Measurements from ENCODE around the gene ANKS1B.
A peak's percentile ranks its signal among the peaks of the same experiment; 100 is the strongest.

The ANKS1B gene

DNA sequence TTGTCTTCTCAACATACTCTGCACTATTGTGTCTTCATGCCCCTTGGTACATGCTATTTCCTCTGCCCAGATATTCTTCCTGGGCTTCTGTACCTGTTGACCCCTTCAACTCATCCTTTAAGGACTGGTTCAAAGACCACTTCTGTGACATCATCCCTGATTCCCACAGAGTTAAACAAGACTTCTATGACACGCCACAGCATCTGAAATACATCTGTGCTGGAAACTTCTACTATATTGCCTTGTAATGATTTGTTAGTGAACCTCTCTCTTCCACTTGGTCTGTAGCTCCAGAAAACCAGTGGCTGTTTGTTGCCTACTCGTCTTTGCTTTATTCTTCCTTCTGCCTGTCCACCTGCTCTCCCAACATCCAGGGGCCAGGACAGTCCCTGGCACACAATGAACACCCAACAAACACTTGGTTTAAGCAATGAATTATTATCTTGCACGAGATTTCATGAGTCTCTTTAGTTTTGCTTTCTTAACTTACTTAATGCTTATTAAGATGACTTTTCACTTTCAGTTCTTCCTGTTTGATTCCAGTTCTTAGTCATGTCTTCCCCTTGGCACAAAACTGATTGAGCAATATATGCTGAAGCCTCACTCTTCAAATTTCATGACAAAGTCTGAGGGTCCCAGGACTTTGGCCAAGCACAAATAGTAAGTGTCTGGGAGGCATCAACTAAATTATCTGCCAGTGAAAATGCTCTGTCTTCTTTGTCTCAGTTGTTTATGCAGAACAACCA lies 853.8 kb downstream of the ANKS1B start:
- in situ Hi-C loops (cut with MboI; ENCODE audit: low sequenced_read_pairs, unreplicated experiment) = no loop called here
- DNase-seq (ENCODE audit: low spot score) = peak; percentile 23
- TF ChIP-seq, protein P1, sequence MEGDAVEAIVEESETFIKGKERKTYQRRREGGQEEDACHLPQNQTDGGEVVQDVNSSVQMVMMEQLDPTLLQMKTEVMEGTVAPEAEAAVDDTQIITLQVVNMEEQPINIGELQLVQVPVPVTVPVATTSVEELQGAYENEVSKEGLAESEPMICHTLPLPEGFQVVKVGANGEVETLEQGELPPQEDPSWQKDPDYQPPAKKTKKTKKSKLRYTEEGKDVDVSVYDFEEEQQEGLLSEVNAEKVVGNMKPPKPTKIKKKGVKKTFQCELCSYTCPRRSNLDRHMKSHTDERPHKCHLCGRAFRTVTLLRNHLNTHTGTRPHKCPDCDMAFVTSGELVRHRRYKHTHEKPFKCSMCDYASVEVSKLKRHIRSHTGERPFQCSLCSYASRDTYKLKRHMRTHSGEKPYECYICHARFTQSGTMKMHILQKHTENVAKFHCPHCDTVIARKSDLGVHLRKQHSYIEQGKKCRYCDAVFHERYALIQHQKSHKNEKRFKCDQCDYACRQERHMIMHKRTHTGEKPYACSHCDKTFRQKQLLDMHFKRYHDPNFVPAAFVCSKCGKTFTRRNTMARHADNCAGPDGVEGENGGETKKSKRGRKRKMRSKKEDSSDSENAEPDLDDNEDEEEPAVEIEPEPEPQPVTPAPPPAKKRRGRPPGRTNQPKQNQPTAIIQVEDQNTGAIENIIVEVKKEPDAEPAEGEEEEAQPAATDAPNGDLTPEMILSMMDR (IDR thresholded peaks at IDR 0.05; ENCODE audit: borderline replicate concordance, control extremely low read depth, extremely low read depth, insufficient read depth, missing control alignments) = no peak

- in situ Hi-C loops (cut with MboI; ENCODE audit: low sequenced_read_pairs, unreplicated experiment) = no loop called here
- TF ChIP-seq, protein P1 (IDR thresholded peaks at IDR 0.05; ENCODE audit: borderline replicate concordance, control extremely low read depth, extremely low read depth, insufficient read depth, missing control alignments) = no peak
- no peak for DNase-seq (ENCODE audit: low spot score)
These were observed 856.4 kb downstream of the ANKS1B start for GRCh38 chr12:99128246-99128802.

- in situ Hi-C loops (cut with MboI; ENCODE audit: low sequenced_read_pairs, unreplicated experiment) = no loop called here
- DNase-seq (ENCODE audit: low spot score) = no peak
- TF ChIP-seq, protein P1 (IDR thresholded peaks at IDR 0.05; ENCODE audit: borderline replicate concordance, control extremely low read depth, extremely low read depth, insufficient read depth, missing control alignments) = no peak
These were observed 861.8 kb downstream of the ANKS1B start for GRCh38 chr12:99122959-99123358.

GRCh38 chr12:99122496-99122895 lies 862.2 kb downstream of the ANKS1B start:
- in situ Hi-C loops (cut with MboI; ENCODE audit: low sequenced_read_pairs, unreplicated experiment) = no loop called here
- no peak for DNase-seq (ENCODE audit: low spot score)
- TF ChIP-seq, protein P1 (IDR thresholded peaks at IDR 0.05; ENCODE audit: borderline replicate concordance, control extremely low read depth, extremely low read depth, insufficient read depth, missing control alignments) = no peak

GRCh38 chr12:99121546-99121945 lies 863.2 kb downstream of the ANKS1B start:
- no peak for DNase-seq (ENCODE audit: low spot score)
- TF ChIP-seq, protein P1 (IDR thresholded peaks at IDR 0.05; ENCODE audit: borderline replicate concordance, control extremely low read depth, extremely low read depth, insufficient read depth, missing control alignments) = no peak
- in situ Hi-C loops (cut with MboI; ENCODE audit: low sequenced_read_pairs, unreplicated experiment) = no loop called here

- TF ChIP-seq, protein P1 (IDR thresholded peaks at IDR 0.05; ENCODE audit: borderline replicate concordance, control extremely low read depth, extremely low read depth, insufficient read depth, missing control alignments) = no peak
- in situ Hi-C loops (cut with MboI; ENCODE audit: low sequenced_read_pairs, unreplicated experiment) = no loop called here
- DNase-seq (ENCODE audit: low spot score) = no peak
These were observed 864.8 kb downstream of the ANKS1B start for GRCh38 chr12:99119943-99120342.

All from GM13976 (cell line).